Measurements from ENCODE around the gene KNDC1.

DNA sequence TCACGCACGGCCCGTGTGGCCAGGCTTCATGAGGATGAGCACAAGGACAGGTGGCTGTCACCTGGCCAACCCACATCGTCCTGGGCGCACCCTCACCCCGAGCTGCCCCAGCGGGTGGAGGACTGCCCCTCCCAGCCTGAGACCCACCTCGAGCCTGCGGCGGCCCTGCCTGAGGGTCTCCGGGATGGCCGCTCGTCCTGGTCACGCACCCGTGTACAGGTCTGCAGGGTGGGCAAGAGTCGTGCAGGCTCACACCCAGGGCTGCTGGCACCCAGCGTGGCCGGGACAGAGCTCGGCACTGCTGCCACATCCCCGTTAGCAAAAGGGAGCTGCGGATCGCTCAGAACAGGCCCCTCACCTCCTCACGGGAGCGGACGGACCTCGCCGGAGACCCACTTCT lies 55.6 kb downstream of the KNDC1 start:
- TF ChIP-seq, protein P1, sequence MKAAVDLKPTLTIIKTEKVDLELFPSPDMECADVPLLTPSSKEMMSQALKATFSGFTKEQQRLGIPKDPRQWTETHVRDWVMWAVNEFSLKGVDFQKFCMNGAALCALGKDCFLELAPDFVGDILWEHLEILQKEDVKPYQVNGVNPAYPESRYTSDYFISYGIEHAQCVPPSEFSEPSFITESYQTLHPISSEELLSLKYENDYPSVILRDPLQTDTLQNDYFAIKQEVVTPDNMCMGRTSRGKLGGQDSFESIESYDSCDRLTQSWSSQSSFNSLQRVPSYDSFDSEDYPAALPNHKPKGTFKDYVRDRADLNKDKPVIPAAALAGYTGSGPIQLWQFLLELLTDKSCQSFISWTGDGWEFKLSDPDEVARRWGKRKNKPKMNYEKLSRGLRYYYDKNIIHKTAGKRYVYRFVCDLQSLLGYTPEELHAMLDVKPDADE (IDR thresholded peaks at IDR 0.05): no peak
- TF ChIP-seq, protein P2, sequence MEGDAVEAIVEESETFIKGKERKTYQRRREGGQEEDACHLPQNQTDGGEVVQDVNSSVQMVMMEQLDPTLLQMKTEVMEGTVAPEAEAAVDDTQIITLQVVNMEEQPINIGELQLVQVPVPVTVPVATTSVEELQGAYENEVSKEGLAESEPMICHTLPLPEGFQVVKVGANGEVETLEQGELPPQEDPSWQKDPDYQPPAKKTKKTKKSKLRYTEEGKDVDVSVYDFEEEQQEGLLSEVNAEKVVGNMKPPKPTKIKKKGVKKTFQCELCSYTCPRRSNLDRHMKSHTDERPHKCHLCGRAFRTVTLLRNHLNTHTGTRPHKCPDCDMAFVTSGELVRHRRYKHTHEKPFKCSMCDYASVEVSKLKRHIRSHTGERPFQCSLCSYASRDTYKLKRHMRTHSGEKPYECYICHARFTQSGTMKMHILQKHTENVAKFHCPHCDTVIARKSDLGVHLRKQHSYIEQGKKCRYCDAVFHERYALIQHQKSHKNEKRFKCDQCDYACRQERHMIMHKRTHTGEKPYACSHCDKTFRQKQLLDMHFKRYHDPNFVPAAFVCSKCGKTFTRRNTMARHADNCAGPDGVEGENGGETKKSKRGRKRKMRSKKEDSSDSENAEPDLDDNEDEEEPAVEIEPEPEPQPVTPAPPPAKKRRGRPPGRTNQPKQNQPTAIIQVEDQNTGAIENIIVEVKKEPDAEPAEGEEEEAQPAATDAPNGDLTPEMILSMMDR (conservative IDR thresholded peaks at IDR 0.05; ENCODE audit: low read depth in 2 of 2): no peak
- TF ChIP-seq POLR2AphosphoS5 (IDR thresholded peaks at IDR 0.05; ENCODE audit: low read depth) (no peak), EZH2 (IDR thresholded peaks at IDR 0.05; ENCODE audit: low read depth, unreplicated experiment) (no peak), NANOG (IDR thresholded peaks at IDR 0.05; ENCODE audit: borderline replicate concordance) (no peak), EZH2phosphoT487 (IDR thresholded peaks at IDR 0.05; ENCODE audit: unreplicated experiment) (no peak), CREB1 (CRISPR knock-in tag; IDR thresholded peaks at IDR 0.05; ENCODE audit: low read depth) (no peak), JUNB (IDR thresholded peaks at IDR 0.05; ENCODE audit: unreplicated experiment) (no peak), STAT1 (IDR thresholded peaks at IDR 0.05; ENCODE audit: unreplicated experiment) (no peak)
- TF ChIP-seq, protein P3, sequence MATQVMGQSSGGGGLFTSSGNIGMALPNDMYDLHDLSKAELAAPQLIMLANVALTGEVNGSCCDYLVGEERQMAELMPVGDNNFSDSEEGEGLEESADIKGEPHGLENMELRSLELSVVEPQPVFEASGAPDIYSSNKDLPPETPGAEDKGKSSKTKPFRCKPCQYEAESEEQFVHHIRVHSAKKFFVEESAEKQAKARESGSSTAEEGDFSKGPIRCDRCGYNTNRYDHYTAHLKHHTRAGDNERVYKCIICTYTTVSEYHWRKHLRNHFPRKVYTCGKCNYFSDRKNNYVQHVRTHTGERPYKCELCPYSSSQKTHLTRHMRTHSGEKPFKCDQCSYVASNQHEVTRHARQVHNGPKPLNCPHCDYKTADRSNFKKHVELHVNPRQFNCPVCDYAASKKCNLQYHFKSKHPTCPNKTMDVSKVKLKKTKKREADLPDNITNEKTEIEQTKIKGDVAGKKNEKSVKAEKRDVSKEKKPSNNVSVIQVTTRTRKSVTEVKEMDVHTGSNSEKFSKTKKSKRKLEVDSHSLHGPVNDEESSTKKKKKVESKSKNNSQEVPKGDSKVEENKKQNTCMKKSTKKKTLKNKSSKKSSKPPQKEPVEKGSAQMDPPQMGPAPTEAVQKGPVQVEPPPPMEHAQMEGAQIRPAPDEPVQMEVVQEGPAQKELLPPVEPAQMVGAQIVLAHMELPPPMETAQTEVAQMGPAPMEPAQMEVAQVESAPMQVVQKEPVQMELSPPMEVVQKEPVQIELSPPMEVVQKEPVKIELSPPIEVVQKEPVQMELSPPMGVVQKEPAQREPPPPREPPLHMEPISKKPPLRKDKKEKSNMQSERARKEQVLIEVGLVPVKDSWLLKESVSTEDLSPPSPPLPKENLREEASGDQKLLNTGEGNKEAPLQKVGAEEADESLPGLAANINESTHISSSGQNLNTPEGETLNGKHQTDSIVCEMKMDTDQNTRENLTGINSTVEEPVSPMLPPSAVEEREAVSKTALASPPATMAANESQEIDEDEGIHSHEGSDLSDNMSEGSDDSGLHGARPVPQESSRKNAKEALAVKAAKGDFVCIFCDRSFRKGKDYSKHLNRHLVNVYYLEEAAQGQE (IDR thresholded peaks at IDR 0.05; ENCODE audit: unreplicated experiment): no peak

All from GM23338 (cell line).